Liver (tissue), 9 donors: ENCODE results near the gene CASZ1. TPM values are rescaled to one million over a fixed set of nuclear protein-coding genes. Genes with fewer than 3 reads are reported as not detected.
A peak's percentile ranks its signal among the peaks of the same experiment; 100 is the strongest.

Source experiments
- DNase-seq: peaks from one replicate; pipeline ENCODE4 v3.0.0-alpha.2; 2017; ENCODE audit warnings: low spot score
- H3K27ac ChIP-seq, 2 donors: one replicate each; pipeline ENCODE4 v1.7.0; 2013; ENCODE audit warnings: inconsistent platforms in 2 of 2, low read length in 2 of 2, control low read depth in 1 of 2, low read depth in 1 of 2, mild to moderate bottlenecking in 1 of 2
- H3K27me3 ChIP-seq, 4 donors: one replicate each; pipeline versions ENCODE4 v1.6.1 to v1.7.0; 2013; ENCODE audit warnings: low read length in 3 of 4, inconsistent platforms in 1 of 4, mild to moderate bottlenecking in 1 of 4, moderate library complexity in 1 of 4; ENCODE audit not compliant: control insufficient read depth in 4 of 4, insufficient read depth in 4 of 4
- H3K36me3 ChIP-seq, 4 donors: one replicate each; pipeline versions ENCODE4 v1.6.1 to v1.7.0; 2013; ENCODE audit warnings: low read length in 3 of 4, mild to moderate bottlenecking in 3 of 4, low read depth in 1 of 4, moderate library complexity in 1 of 4; ENCODE audit not compliant: control insufficient read depth in 4 of 4, insufficient read depth in 3 of 4
- H3K4me1 ChIP-seq, 4 donors: one replicate each; pipeline versions ENCODE4 v1.6.1 to v1.7.0; 2013; ENCODE audit warnings: low read length in 3 of 4, mild to moderate bottlenecking in 3 of 4, moderate library complexity in 1 of 4; ENCODE audit not compliant: control insufficient read depth in 4 of 4, insufficient read depth in 4 of 4
- H3K4me3 ChIP-seq, 3 donors: one replicate each; pipeline versions ENCODE4 v1.6.1 to v1.7.0; 2013; ENCODE audit warnings: low read length in 3 of 3, control low read depth in 1 of 3, low read depth in 1 of 3, mild to moderate bottlenecking in 1 of 3
- H3K9ac ChIP-seq, 2 donors: one replicate each; pipeline ENCODE4 v1.7.0; 2013; ENCODE audit warnings: low read length in 2 of 2, mild to moderate bottlenecking in 2 of 2, moderate library complexity in 2 of 2, control low read depth in 1 of 2, low read depth in 1 of 2
- H3K9me3 ChIP-seq, 4 donors: one replicate each; pipeline versions ENCODE4 v1.6.1 to v1.7.0; 2013; ENCODE audit warnings: low read length in 3 of 4; ENCODE audit not compliant: control insufficient read depth in 4 of 4
- EGR1 ChIP-seq, 2 donors: IDR thresholded peaks; 2 replicates each; pipeline ENCODE4 v1.6.1; 2016 to 2018; ENCODE audit warnings: antibody characterized with exemption in 2 of 2, low read depth in 2 of 2
- FOXA2 ChIP-seq: IDR thresholded peaks from 2 replicates; pipeline ENCODE4 v1.6.1; 2016; ENCODE audit warnings: antibody characterized with exemption
- GABPA ChIP-seq, 2 donors: IDR thresholded peaks in 1 of 2; conservative IDR thresholded peaks in 1 of 2; 2 replicates each; pipeline ENCODE4 v1.6.1; 2016; ENCODE audit warnings: antibody characterized with exemption in 2 of 2, mild to moderate bottlenecking in 1 of 2, moderate library complexity in 1 of 2
- HNF4A ChIP-seq, 2 donors: conservative IDR thresholded peaks; 2 replicates each; pipeline ENCODE4 v1.6.1; 2016; ENCODE audit warnings: antibody characterized with exemption in 2 of 2, mild to moderate bottlenecking in 2 of 2
- HNF4G ChIP-seq: IDR thresholded peaks from 2 replicates; pipeline ENCODE4 v1.6.1; 2016; ENCODE audit warnings: antibody characterized with exemption
- JUND ChIP-seq, 2 donors: IDR thresholded peaks; 2 replicates each; pipeline ENCODE4 v1.6.1; 2016; ENCODE audit warnings: antibody characterized with exemption in 2 of 2
- MAX ChIP-seq: IDR thresholded peaks from 2 replicates; pipeline ENCODE4 v1.6.1; 2016; ENCODE audit warnings: antibody characterized with exemption
- NR2F2 ChIP-seq: IDR thresholded peaks from 2 replicates; pipeline ENCODE4 v1.6.1; 2016; ENCODE audit warnings: antibody characterized with exemption
- RAD21 ChIP-seq, 2 donors: IDR thresholded peaks; 2 replicates each; pipeline ENCODE4 v1.6.1; 2016; ENCODE audit warnings: antibody characterized with exemption in 2 of 2, mild to moderate bottlenecking in 2 of 2
- RXRA ChIP-seq, 2 donors: IDR thresholded peaks; 2 replicates each; pipeline ENCODE4 v1.6.1; 2017 to 2018; ENCODE audit warnings: antibody characterized with exemption in 2 of 2, mild to moderate bottlenecking in 1 of 2
- SP1 ChIP-seq: IDR thresholded peaks from 2 replicates; pipeline ENCODE4 v1.6.1; 2018; ENCODE audit warnings: antibody characterized with exemption, mild to moderate bottlenecking
- TAF1 ChIP-seq: conservative IDR thresholded peaks from 2 replicates; pipeline ENCODE4 v1.6.1; 2016; ENCODE audit warnings: antibody characterized with exemption, mild to moderate bottlenecking
- YY1 ChIP-seq: IDR thresholded peaks from 2 replicates; pipeline ENCODE4 v1.6.1; 2016; ENCODE audit warnings: antibody characterized with exemption, mild to moderate bottlenecking
- WGBS: extraction: QIAGEN DNeasy Blood & Tissue Kit; methylation state at CpG from one replicate; pipeline ENCODE4 v1.1.7; 2013; 5-methylcytosine and 5-hydroxymethylcytosine counted together
- polyA plus RNA-seq, 2 donors: library from polyadenylated mRNA; stranded (reverse) in 1 of 2; unstranded in 1 of 2; fragments of 200-250 nt in 1 of 2; fragments of >200 nt in 1 of 2; fragmentation: Nextera tagmentation in 1 of 2; extraction: Ambion mirVana in 1 of 2; gene quantifications; one replicate each; pipeline versions ENCODE4 v1.2.1 to v1.2.3, GENCODE V29; 2013 to 2015
- total RNA-seq, 2 donors: library from RNA; depleted of rRNA; stranded (reverse); fragments of >200 nt; gene quantifications; one replicate each; pipeline ENCODE4 v1.2.3, GENCODE V29; 2014
- TF ChIP-seq, protein P1 (sequence below): IDR thresholded peaks from 2 replicates; pipeline ENCODE4 v1.6.1; 2016; ENCODE audit warnings: antibody characterized with exemption
- TF ChIP-seq, protein P2 (sequence below): IDR thresholded peaks from 2 replicates; pipeline ENCODE4 v1.6.1; 2016; ENCODE audit warnings: antibody characterized with exemption
- TF ChIP-seq, protein P3 (sequence below): fragments of 150-350 bp; IDR thresholded peaks from 2 replicates; pipeline ENCODE4 v1.5.1; 2017; ENCODE audit warnings: improper control_type of control experiment, low read depth, low read length; ENCODE audit not compliant: missing input control
- donor health status: healthy.
- donor health status: healthy.
- donor health status: healthy.
- donor health status: healthy.
- donor health status: healthy.

Gene CASZ1
- total and polyA plus RNA-seq, 4 donors = 1.0 to 3.5 (median 1.9) TPM

- H3K36me3 ChIP-seq = no peaks in the 10 kb centered on the region
- H3K9ac ChIP-seq = no peak overlapping the region
- no peak for DNase-seq
- peaks cover 9 to 30% (median 14%) of the 10 kb centered on the region in 4 donors for H3K4me1 ChIP-seq
- no peak overlapping the region for H3K4me3 ChIP-seq
- no peaks in the 10 kb centered on the region for H3K9me3 ChIP-seq
- no peaks in the 10 kb centered on the region for H3K27me3 ChIP-seq
- TF ChIP-seq HNF4G (no peak), GABPA (IDR thresholded peaks at IDR 0.05 in 1 of 2, conservative IDR thresholded peaks at IDR 0.05 in 1 of 2) (no peak), HNF4A (conservative IDR thresholded peaks at IDR 0.05) (no peak), RAD21 (IDR thresholded peaks at IDR 0.05) (no peak), NR2F2 (peak; percentile 63)
- TF ChIP-seq, protein P1, sequence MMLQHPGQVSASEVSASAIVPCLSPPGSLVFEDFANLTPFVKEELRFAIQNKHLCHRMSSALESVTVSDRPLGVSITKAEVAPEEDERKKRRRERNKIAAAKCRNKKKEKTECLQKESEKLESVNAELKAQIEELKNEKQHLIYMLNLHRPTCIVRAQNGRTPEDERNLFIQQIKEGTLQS = no peak
- H3K27ac ChIP-seq = no peak overlapping the region
- 64% methylated on average over 6 of the region's 6 CpGs for WGBS
Measured at GRCh38 chr1:10596780-10597179, 199.7 kb downstream of the CASZ1 start.

DNA sequence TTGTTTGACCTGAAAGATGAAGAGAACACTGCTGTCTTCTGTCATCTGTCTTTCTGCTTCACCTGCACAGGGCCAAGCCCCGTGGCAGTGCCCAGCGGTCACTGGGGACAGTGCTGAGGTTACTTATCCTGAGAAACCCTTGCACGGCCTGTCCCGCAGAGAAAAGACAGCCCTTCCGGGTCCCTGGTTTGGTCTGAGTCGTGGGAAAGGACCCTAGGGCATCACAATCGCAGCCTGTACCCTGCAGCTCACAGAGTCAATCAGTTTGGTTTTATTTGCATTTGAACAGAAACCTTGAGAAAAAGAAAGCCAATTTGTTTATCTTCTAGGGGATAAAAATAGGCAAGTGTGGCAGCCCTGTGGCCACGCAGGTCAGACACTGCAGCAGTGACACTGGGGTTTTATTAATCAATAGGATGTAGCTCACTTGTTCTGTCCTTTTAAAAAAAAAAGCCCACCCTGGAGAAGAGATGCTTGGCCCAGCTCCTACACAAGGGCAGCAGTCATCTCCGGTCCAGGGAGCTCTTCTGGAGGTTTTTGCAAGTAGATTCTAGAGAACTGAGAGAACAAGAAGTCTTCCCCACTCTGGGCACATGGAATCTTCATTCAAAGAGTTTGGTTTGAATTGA lies 201.7 kb downstream of the CASZ1 start:
- H3K27ac ChIP-seq = no peak overlapping the region
- H3K36me3 ChIP-seq = no peaks in the 10 kb centered on the region
- no peak overlapping the region for H3K9ac ChIP-seq
- no peak overlapping the region for H3K4me3 ChIP-seq
- peaks cover 16 to 45% (median 25%) of the 10 kb centered on the region in 4 donors for H3K4me1 ChIP-seq
- no peaks in the 10 kb centered on the region for H3K27me3 ChIP-seq
- no peak for DNase-seq
- 63% methylated on average over 9 of the region's 9 CpGs for WGBS
- TF ChIP-seq HNF4A (conservative IDR thresholded peaks at IDR 0.05) (no peak), GABPA (IDR thresholded peaks at IDR 0.05 in 1 of 2, conservative IDR thresholded peaks at IDR 0.05 in 1 of 2) (no peak), JUND (IDR thresholded peaks at IDR 0.05) (no peak), MAX (no peak), RXRA (IDR thresholded peaks at IDR 0.05) (no peak), RAD21 (IDR thresholded peaks at IDR 0.05) (no peak)
- TF ChIP-seq, protein P2, sequence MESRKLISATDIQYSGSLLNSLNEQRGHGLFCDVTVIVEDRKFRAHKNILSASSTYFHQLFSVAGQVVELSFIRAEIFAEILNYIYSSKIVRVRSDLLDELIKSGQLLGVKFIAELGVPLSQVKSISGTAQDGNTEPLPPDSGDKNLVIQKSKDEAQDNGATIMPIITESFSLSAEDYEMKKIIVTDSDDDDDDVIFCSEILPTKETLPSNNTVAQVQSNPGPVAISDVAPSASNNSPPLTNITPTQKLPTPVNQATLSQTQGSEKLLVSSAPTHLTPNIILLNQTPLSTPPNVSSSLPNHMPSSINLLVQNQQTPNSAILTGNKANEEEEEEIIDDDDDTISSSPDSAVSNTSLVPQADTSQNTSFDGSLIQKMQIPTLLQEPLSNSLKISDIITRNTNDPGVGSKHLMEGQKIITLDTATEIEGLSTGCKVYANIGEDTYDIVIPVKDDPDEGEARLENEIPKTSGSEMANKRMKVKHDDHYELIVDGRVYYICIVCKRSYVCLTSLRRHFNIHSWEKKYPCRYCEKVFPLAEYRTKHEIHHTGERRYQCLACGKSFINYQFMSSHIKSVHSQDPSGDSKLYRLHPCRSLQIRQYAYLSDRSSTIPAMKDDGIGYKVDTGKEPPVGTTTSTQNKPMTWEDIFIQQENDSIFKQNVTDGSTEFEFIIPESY = no peak
- no peaks in the 10 kb centered on the region for H3K9me3 ChIP-seq

- TF ChIP-seq MAX (no peak), TAF1 (no peak), RXRA (IDR thresholded peaks at IDR 0.05) (no peak), FOXA2 (no peak), SP1 (no peak), NR2F2 (no peak), JUND (IDR thresholded peaks at IDR 0.05) (no peak), RAD21 (IDR thresholded peaks at IDR 0.05) (no peak), EGR1 (IDR thresholded peaks at IDR 0.05; ENCODE audit: low read depth in 2 of 2) (no peak), YY1 (no peak), GABPA (IDR thresholded peaks at IDR 0.05 in 1 of 2, conservative IDR thresholded peaks at IDR 0.05 in 1 of 2) (no peak)
- TF ChIP-seq, protein P3, sequence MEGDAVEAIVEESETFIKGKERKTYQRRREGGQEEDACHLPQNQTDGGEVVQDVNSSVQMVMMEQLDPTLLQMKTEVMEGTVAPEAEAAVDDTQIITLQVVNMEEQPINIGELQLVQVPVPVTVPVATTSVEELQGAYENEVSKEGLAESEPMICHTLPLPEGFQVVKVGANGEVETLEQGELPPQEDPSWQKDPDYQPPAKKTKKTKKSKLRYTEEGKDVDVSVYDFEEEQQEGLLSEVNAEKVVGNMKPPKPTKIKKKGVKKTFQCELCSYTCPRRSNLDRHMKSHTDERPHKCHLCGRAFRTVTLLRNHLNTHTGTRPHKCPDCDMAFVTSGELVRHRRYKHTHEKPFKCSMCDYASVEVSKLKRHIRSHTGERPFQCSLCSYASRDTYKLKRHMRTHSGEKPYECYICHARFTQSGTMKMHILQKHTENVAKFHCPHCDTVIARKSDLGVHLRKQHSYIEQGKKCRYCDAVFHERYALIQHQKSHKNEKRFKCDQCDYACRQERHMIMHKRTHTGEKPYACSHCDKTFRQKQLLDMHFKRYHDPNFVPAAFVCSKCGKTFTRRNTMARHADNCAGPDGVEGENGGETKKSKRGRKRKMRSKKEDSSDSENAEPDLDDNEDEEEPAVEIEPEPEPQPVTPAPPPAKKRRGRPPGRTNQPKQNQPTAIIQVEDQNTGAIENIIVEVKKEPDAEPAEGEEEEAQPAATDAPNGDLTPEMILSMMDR = no peak
- TF ChIP-seq, protein P2 = no peak
- 94% methylated on average over 11 of the region's 11 CpGs for WGBS
- no peak overlapping the region for H3K27ac ChIP-seq
Measured at GRCh38 chr1:10593750-10594149, 202.7 kb downstream of the CASZ1 start.

More at GRCh38 chr1:10593750-10594149, 202.7 kb downstream of the CASZ1 start:
- no peak overlapping the region for H3K9ac ChIP-seq
- no peaks in the 10 kb centered on the region for H3K27me3 ChIP-seq
- peaks cover 12 to 39% (median 17%) of the 10 kb centered on the region in 4 donors for H3K4me1 ChIP-seq
- H3K36me3 ChIP-seq = no peaks in the 10 kb centered on the region
- DNase-seq = no peak
- no peak overlapping the region for H3K4me3 ChIP-seq
- H3K9me3 ChIP-seq = no peaks in the 10 kb centered on the region
